HFFc6 (cell line): Measurements from ENCODE around the gene RPL32. TPM values are rescaled to one million over a fixed set of nuclear protein-coding genes. Genes with fewer than 3 reads are reported as not detected.

Experiments used
- total RNA-seq, 6 experiments: library from RNA; stranded (reverse); fragmentation: NEBNext Ultra II Directional; extraction: Animal tissue kit (Norgen Biotek cat#: 25700); gene quantifications; 2 replicates in 1 of 6; 3 replicates in 5 of 6; pipeline ENCODE4 v1.2.3, GENCODE V29; 2021

Gene RPL32
- total RNA-seq, 6 experiments from 2014 or later = 1,490 to 1,730 (median 1,677) TPM

Other genes starting within 250 kb of the RPL32 start
- gene RAF1, start 177.4 kb downstream of the RPL32 start, total RNA-seq = 10 to 100 TPM; 78.9 to 97.5 (median 86.8) TPM
- gene TMEM40, start 82.3 kb downstream of the RPL32 start, total RNA-seq = under 1 TPM in 3 of 6 experiments, not detected in 3; 0.32 to 0.40 (median 0.36) TPM
- gene CAND2, start 44.9 kb downstream of the RPL32 start, total RNA-seq = 10 to 100 TPM in 1 of 6 experiments, 1 to 10 TPM in 5; 4.5 to 10.5 (median 8.3) TPM
- 10 to 100 TPM; 21.1 to 25.1 (median 21.9) TPM for gene IQSEC1, start 231.9 kb upstream of the RPL32 start, total RNA-seq